ENCODE measurements around the gene UQCRC1.

UQCRC1 gene

DNA sequence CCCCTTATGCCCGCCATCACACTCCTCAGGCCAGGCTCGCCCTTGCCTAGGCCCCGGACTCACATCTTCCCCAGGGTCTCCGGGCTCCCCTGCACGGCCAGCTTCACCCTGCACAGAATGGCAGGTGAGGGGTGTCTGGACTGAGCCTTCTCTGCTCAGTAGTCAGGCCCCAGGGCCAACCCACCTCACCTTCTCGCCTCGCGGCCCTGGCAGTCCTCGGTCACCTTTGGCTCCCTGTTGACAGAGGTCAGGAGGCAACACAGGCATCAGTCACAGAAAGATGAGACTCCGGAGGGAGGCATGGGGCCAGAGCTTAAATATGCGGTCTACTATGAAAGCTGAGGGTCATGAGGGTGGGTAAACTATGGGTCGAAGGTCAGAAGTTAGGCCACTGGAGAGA, 37.5 kb downstream of the UQCRC1 start:
- DNase-seq (ENCODE audit: low read depth): no peak

DNA sequence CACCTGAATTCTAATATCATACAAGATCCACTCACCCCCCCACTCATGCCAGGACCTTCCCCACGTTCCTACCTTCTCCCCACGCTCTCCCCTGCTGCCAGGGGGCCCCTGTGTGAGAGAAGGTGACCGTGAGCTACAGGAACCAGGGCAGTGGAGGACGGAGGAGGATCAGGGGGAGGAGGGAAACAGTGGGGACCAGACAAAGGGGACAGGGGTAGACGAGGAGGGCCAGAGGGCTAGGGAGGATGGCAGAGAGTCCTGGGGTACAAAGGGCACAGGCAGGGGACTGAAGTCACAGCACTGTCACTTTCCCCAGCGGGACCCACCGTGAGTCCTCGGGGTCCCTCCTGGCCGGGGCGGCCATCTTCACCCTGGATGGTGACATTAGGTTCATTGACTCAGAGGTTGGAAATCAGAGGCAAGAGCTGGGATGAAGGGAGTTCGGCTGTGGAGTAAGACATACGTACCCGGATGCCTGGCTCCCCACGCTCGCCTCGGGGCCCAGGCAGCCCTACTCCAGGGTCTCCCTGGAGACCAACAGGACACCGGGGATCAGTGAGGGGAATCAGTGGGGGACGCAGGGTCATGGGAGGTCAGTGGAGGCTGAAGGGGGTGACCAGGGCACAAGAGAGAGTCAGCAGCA, 39.5 kb downstream of the UQCRC1 start:
- DNase-seq (ENCODE audit: low read depth): no peak

DNA sequence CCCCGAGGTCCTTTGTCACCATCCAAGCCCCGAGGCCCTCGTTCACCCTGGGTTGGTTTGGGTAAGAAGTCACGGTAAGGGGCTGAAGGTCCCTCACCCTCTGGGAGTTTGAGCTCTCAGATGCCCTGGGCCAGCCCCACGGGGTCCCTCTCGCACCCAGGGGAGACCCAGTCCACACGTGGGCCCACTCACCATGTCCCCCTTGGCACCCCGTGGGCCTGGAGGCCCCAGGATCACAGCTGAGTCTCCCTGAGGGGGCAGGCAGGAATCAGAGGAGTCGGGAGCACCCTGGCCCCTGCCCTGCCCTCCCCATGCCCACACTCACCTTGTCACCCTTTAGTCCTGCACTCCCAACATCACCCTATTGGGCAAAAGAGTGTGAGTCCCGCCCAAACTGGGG, 40.0 kb downstream of the UQCRC1 start:
- DNase-seq (ENCODE audit: low read depth): no peak

DNA sequence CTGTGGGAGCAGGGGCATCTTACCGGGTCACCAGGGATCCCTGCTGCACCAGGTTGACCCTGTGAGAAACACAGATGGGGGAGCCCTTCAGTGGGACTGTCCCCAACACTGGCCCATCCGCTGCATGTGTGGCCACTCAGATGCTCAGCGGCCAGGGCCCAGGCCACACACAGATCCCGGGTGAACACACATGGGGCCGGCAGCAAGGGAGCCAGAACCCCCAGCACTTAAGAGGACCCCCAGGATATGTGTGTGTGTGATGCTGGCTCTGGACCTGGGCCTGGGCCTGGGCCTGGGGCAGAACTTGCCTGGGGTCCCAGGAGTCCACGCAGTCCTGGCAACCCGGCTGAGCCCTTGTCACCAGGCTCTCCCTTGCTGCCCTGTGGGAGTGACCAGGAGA, 41.0 kb downstream of the UQCRC1 start:
- no peak for DNase-seq (ENCODE audit: low read depth)

DNA sequence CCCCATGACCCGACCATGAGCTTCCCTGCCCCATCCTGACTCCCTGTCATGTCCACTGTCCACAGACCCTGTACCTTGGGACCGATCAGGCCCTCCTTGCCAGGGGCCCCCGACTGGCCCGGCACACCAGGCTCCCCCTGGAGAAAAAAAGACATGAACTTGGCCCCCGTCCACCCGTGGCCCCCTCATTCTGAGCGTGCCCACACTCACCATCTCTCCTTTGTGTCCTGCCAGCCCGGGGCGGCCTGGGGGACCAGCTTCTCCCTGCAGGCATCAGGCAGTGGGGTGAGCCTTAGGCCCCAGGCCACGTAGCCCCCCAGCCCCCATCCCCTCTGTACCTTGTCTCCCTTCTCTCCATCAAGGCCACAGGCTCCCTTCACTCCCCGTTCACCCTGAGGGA, 41.9 kb downstream of the UQCRC1 start:
- no peak for DNase-seq (ENCODE audit: low read depth)

DNA sequence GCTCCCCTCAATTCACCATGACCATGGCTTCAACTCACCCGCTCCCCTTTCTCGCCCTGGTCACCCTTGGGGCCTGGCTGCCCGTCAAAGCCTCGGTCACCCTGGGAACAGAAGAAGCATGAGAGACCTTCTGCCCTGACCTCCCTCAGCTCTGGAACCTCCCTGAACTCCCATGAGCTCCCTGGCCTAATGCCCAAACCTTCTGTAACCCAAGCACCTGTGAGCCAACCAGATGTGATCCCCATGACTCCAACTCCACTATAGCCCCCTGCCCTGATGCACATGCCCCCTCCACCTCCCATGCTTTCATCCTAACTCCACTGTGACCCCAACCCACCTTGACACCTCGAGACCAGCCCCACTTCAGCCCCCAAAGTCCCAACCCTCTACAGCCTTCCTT, 42.4 kb downstream of the UQCRC1 start:
- no peak for DNase-seq (ENCODE audit: low read depth)

DNA sequence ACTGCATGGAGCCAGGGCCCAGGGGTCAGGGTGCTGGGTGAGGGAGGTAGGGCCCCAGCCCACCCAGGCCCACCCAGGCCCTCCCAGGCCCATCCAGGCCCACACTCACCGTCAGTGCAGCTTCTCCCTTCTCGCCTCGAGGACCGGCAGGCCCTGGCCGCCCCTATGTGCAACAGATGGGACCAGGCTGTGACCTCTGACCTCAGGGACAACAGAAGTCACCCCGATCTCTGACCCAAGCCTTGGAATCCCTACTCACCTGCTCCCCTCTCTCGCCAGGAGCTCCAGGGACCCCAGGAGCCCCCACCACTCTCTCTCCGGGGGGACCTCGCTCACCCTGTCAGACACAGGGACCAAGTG, 43.1 kb downstream of the UQCRC1 start:
- no peak for DNase-seq (ENCODE audit: low read depth)

GRCh38 chr3:48565591-48566400, 43.6 kb downstream of the UQCRC1 start:
- peak; percentile 64 for DNase-seq (ENCODE audit: low read depth)

- DNase-seq (ENCODE audit: low read depth): no peak
These were observed 44.3 kb downstream of the UQCRC1 start for GRCh38 chr3:48565186-48565585.

- no peak for DNase-seq (ENCODE audit: low read depth)
These were observed 44.8 kb downstream of the UQCRC1 start for GRCh38 chr3:48564667-48565066.

DNA sequence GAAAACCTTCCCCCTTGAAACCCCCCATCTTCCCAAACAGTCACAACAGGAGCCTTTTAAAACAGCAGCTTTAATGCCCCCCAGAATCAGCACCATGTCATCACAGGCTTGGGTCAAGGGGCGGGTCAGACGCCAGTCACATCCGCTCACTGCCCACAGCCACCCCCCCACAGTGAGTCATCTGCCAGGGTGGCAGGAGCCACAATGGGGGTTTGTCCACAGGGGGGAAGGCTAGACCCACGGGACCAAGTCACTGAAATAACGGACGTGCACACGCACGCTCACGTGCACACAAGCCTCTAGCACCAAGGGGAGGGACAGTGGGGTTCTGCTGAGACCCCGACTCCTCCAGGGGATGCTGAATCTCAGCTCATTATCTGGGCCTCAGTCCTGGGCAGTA, 45.4 kb downstream of the UQCRC1 start:
- DNase-seq (ENCODE audit: low read depth): peak; percentile 78

DNA sequence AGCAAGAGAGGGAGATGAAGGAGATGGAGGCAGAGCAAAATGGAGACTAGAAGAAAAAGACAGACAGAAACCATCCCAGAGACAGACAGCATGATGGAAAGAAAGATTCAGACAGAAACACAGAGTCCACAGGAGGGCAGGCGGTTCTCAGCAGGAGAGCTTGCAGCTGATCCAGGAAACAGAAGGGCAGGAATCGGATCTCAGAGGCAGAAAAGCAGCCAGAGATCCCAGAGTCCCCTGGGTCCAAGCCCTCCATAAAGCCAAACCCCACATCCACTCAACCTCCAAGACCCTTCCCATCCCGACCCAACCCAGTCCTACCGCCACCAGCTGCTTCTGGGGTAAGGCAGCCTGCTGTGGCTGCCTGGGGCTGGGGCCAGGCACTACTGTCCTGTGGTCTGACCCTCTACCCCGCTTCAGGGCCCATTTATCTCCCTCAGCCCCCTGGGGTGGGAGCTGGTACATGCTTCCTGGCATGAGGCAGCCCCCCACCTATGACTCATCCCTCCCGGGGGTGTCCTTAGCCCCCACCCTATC, 46.0 kb downstream of the UQCRC1 start, which contains the start of gene UCN2:
UCN2 (minus strand) TSS at position 400 of the 537 bp plus-strand sequence. CDS start 657 bp downstream, outside the sequence.
- DNase-seq (ENCODE audit: low read depth): peak; percentile 57

- no peak for DNase-seq (ENCODE audit: low read depth)
These were observed 46.9 kb downstream of the UQCRC1 start for GRCh38 chr3:48562367-48563095.

- DNase-seq (ENCODE audit: low read depth): peak; percentile 71
These were observed 48.3 kb downstream of the UQCRC1 start for GRCh38 chr3:48561045-48561736.

- DNase-seq (ENCODE audit: low read depth): no peak
These were observed 48.8 kb downstream of the UQCRC1 start for GRCh38 chr3:48560648-48561018.

DNA sequence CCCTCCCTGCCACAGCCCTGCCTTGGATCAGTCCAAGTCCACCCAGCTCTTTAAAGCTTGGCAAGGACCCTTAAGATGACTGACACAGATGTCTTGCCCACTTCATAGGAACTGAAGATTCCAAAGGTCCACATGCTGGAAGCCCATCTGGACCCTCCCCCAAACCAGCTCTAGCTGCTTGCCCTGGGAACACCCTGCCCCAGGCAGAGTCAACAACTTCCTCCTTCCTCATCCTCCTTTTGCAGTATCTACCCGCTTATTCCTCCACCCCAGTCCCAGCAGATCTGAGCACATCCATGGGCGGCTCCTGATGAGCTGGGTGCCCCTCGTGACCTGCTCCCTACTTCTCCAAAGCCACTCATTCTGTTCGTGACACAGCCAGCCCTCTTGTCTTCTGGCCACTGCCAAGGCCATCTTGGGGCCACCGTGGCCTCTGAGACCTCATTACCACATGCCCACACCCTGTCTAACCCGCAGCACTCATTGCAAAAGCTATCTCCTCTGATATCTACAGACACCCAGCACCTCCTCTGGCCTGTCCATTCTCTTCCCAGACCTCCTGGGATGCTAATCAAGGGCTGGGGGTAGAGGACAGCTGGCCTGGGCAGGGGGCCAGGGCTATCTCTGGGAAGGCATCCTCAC, 50.8 kb downstream of the UQCRC1 start:
- DNase-seq (ENCODE audit: low read depth): no peak

DNA sequence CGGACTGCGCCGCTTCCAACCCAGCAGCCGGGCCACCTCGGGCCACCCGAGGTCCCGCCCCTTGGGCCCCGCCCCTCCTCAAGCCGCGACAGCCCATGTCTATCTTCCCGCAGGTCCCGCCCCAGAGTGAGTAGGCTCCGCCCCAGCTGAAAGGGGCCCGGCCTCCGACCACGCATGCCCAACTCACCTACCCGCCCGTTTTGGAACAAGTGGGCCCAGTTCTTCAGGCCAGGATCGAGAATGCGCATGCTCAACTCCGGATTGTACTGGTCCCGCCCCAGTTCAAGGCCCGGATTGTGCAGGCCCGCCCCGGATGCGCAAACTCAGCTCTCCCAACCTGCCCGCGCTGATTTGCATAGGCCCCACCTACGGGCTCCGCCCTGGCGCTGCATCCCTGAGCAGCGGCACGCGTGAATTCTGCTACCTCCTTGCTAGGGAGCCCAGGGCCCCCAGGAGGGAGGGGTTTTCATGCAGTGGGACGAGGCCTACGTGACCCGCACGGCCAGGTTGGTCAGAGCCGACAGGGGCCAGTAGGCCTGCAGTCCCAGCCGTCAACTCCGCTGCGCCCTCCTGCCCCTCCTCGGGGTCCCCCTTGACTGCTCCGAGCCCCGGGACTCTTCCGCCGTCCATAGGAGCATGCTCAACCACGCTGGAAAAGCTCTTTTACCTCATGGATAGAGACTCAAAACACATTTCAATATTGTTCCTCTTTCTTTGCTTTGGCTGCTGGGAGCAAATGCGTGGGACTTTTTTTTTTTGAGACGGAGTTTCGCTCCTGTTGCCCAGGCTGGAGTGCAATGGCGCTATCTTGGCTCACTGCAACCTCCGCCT, 52.4 kb downstream of the UQCRC1 start, which contains the start of gene PFKFB4:
PFKFB4 (minus strand) TSS at position 8 of the 831 bp plus-strand sequence. CDS start 26 bp downstream, outside the sequence.
- DNase-seq (ENCODE audit: low read depth): peak; percentile 99

- no peak for DNase-seq (ENCODE audit: low read depth)
These were observed 53.3 kb downstream of the UQCRC1 start for GRCh38 chr3:48555949-48556795.

GRCh38 chr3:48555231-48555948, 54.1 kb downstream of the UQCRC1 start:
- no peak for DNase-seq (ENCODE audit: low read depth)

Data from fibroblast of gingiva (primary cell).